Measurements from ENCODE around the gene ANKRD2.
A peak's percentile ranks its signal among the peaks of the same experiment; 100 is the strongest.
"Not testable (repeated sequence)": the region's sequence is repeated elsewhere in the genome, so short reads cannot be mapped to it uniquely, and the experiment has no call there.

The ANKRD2 gene

DNA sequence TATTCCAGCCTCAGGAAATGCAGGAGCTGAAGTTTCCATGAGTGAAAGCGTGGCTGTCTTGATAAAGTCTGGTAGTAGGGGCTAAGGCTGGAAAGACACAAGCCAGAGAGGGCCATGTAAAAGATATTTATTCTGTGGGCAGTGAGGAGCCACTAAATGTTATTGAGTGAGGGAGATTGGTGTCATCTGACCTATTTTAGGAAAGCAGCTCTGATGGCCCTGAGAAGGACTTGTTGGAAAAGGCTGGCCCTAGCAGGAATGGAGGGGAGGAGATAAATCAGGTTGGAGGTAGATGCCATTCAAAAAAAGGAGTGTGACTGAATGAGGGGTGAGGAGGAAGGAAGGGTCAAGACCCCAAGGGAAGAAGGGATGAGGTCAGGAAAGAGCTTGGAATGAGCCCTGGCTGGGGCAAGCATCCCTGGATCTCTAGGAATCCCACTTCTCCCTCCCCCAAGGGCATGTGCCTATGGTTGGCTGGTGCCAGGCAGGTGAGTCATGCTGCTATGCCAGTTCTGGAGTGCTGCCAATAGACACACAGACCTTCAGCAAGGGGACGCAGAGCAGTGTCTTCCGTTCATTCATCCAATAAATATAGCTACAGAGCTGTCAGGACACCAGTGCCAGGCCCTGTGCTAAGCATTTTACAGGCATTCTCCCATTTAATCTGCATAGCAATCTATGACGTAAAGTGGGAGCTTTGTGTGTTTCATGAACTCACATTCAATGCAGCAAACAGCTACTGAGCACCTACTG lies 2.0 kb downstream of the ANKRD2 start:
- DNase-seq, result peak; percentile 63 to 79

DNA sequence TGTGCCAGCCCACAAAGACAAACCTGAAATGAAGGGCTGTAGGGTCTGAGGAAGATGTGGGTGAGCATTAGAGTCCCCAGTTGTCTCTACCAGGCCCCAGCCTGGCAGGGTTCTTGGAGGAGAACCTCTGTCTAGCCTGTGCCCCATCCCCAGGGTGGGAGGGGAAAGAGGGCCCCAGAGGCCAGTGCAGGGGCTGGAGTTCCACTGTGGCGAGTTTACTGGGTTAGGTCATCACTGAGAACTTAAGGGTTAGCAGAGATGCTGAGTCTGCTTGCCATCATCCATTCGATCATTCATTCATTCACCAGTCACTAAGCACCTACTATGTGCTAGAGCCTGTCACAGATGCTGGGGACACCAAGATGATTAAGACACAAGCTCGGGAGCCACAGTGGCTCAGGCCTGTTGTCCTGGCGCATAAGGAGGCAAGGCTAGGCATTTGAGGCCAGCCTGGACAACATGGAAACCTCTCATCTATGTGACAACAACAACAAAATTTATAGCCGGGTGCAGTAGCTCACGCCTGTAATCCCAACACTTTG lies 2.6 kb downstream of the ANKRD2 start:
- DNase-seq, result no peak

DNA sequence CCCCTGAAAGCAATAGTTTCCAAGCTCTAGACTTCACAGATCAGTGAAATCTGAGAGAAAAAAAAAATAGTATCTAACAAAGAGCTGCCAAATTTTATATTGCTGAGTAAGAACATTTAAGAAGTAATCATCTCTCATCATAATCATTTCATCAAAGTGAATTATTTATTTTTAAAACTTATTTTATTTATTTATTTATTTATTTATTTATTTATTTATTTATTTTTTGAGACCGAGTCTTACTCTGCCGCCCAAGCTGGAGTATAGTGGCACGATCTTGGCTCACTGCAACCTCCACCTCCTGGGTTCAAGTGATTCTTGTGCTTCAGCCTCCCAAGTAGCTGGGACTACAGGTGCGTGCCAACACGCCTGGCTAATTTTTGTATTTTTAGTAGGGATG lies 3.9 kb downstream of the ANKRD2 start:
- not testable (repeated sequence) for DNase-seq

- no peak for DNase-seq
Measured at GRCh38 chr10:97577701-97578100, 5.1 kb downstream of the ANKRD2 start.

DNA sequence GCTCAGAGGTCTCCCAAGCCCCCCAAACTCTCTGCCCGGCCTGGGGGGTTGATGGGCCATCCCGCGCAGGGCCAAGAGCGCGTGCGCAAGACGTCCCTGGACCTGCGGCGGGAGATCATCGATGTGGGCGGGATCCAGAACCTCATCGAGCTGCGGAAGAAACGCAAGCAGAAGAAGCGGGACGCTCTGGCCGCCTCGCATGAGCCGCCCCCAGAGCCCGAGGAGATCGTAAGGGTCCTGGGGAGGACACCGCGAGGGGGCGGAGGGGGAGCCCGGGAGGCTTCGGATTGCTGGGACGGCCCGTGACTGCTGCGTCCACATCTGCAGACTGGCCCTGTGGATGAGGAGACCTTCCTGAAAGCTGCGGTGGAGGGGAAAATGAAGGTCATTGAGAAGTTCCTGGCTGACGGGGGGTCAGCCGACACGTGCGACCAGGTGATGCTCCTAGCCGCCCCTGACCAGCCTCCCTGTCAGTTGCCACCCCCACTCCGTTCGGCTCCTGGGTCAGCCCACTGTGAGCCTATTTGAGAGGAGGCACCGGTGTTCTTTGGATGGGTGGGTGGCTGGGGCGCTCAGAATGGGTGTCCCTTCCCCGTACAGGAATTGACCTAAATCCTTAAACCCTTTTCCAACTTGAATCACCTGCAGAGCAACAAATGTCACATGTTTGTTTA lies 5.7 kb downstream of the ANKRD2 start:
- DNase-seq, result no peak

DNA sequence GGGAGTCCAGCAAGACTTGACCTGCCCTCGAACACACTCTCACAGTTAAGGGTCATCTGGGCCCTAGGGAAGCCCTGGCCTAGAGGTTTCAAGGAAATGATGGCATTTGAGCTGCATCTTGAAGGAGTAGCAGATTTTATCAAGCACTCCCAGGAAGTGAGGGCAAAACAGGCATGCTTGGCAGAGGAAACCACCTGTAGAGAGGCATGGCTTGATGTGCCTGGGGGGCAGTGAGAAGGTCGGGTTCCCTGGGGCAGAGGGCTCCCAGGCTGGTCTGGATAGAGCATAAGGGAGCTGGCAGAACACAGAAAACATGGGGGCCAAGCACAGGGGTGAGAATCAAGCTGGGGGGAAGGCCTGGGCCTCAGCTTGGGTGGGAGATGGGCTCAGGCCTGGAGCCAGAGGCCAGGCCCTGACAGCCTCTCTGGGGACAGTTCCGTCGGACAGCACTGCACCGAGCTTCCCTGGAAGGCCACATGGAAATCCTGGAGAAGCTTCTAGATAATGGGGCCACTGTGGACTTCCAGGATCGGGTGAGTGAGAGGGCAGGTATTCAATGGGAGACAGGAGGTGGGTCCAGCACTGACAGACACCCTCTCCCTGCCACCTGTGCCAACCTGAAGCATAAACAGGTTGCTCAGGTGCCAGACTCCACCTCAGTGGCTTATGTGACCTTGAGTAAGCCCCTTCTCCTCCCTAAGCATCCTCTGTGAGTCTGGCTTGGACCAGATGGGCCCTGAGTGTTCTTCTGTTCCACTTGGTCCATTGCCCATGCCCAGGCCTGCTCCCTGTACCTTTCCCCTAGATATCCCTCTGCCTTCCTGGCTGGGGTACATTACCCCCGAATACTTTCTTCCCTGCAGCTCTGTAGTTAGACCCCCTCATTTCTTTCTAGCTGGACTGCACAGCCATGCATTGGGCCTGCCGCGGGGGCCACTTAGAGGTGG lies 8.1 kb downstream of the ANKRD2 start:
- DNase-seq, result no peak

- no peak for DNase-seq
Measured at GRCh38 chr10:97582169-97582568, 9.6 kb downstream of the ANKRD2 start.

- DNase-seq, result no peak
Measured at GRCh38 chr10:97583476-97583875, 10.9 kb downstream of the ANKRD2 start.

DNA sequence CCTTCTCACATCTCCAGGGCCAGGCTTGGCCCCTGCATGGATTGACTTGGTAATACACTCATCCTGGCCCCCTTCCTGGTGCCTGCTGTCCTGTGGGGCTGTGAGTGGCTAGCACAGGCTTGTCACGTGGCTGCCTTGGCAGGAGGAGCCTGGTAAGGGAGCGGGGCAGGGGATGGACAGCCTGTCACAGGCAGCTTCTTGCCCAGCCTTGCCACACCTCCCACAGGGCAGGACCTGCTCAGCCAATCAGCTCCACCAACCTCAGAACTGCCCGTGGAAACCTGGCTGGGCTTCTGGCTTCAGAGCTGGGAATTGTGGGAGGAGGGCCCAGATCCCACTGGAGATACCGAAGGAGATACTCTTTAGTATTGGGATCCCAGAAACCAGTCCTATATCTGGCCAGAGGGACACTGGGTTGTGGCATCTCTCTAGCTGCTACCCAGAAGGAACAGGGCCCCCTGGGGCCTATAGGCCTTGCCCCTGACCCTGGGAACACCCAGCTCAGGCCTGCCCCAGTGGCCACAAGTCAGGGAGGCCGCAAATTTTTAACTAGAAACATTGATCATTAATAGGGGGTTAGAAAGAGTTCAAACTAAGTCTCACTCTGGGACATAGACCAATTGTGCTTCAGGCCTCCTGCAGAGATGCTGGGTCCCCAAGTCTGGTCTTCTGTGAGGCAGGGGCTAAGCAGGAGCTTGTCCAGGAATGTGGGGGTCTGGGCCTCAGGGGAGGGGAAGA lies 11.7 kb downstream of the ANKRD2 start, which contains the start of gene HOGA1:
HOGA1 (plus strand) TSS at position 330 of the 738 bp plus-strand sequence; CDS start at position 645, 315 bp downstream.
- DNase-seq, result no peak

- DNase-seq, result no peak
Measured at GRCh38 chr10:97584798-97585438, 12.3 kb downstream of the ANKRD2 start.

DNA sequence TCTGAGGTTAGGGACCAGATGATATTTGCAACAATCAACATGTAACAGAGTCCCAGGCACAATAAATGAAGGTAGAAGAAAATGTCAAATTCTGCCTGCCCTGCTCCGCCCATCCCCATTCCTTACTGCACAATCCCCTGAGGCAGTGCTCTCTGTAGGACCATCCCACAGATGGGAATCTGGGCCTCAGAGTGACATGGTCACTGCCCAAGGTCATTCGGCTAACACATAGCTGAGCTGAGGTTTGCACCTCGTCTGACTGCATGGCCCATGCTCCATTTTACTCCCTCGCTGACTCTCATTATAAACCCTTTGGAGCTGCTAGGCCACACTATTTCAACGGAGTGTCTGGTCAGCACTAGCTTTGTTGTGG lies 12.8 kb downstream of the ANKRD2 start:
- no peak for DNase-seq

- DNase-seq, result no peak
Measured at GRCh38 chr10:97587183-97587582, 14.6 kb downstream of the ANKRD2 start.

DNA sequence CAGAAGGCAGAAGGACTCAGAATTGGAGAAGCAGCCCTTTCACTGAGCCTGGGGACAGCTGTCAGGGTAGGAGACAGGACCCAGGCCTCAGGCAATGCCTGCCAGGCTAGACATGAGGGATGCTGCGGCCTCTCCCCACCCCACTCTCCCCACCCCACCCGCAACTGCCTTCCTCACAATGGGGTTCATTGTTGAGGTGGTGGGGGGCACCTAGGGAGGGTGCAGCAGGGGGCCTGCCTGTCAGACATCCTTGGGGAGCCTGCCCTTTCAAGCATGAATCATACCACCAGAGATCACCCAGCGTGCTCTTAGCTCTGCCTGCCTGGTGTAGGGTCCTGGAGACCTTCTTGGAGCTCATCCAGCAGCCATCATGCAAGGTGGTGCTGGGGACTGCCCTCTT lies 16.9 kb downstream of the ANKRD2 start, which contains the start of gene C10orf62:
C10orf62 (plus strand) TSS at position 243 of the 400 bp plus-strand sequence. CDS start 177 bp downstream, outside the sequence.
- no peak for DNase-seq

- DNase-seq, result no peak
Measured at GRCh38 chr10:97590082-97590747, 17.6 kb downstream of the ANKRD2 start.

GRCh38 chr10:97590748-97591495 lies 18.3 kb downstream of the ANKRD2 start:
- no peak for DNase-seq

DNA sequence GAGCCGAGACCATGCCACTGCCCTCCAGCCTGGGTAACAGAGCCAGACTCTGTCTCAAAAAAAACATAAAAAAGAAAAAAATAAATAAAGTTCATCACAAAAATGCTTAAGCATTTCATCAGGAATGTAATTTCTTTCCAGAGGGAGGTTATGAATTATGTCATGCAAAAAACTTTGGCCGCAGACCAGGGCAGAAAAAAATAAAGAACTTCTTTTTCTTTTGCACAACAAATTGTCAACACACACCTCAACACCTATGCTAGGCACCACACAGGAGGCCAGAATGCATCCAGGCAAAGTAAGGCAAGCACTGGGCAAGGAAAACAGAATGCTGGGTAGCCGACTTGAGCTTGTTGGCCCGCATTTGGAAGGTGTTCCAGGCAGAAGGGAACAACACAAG lies 20.8 kb downstream of the ANKRD2 start:
- DNase-seq, result no peak

GRCh38 chr10:97596101-97597082 lies 23.8 kb downstream of the ANKRD2 start:
- no peak for DNase-seq

DNA sequence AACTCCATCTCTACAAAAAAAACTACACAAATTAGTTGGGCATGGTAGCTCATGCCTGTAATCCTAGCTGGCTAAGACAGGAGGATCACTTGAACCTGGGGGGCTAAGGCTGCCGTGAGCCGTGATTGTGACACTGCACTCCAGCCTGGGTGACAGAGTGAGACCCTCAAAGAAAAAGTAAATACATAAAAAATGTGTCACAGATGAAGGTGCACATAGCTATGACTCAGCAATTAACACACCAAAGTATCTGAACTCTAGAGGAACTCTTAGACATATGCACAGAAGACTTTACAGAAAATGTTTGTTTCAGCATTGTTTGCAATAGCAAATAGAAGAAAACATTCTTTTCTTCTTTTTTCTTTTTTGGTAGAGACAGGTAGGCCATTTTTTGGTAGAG lies 25.2 kb downstream of the ANKRD2 start:
- DNase-seq, result no peak

Measured in NCI-H2081 (cell line).